SK-MEL-5 (cell line): ENCODE results near the gene SMAP1. TPM values are rescaled to one million over a fixed set of nuclear protein-coding genes. Genes with fewer than 3 reads are reported as not detected.
A peak's percentile ranks its signal among the peaks of the same experiment; 100 is the strongest.

Experiments
- DNase-seq: peaks from one replicate; pipeline ENCODE4 v3.0.0-alpha.2; 2016; ENCODE audit warnings: low read depth, low spot score
- in situ Hi-C: cut with HindIII; loops from 2 replicates; pipeline ENCODE4 v1.10.0; 2016; ENCODE audit warnings: low sequenced_read_pairs, high pct_unique_total_duplicates, low pct_unique_long_range_greater_than_20kb
- total RNA-seq: library from RNA; depleted of rRNA; stranded (reverse); fragments of >200 nt; shearing (Covaris generic); gene quantifications from 2 replicates; pipeline ENCODE4 v1.2.3, GENCODE V29; 2014

The SMAP1 gene
- total RNA-seq, 1 experiment from 2014 or later = 13.9 TPM

- DNase-seq = no peak
- in situ Hi-C loops = no loop called here
Observed at GRCh38 chr6:70849348-70850069, 181.8 kb downstream of the SMAP1 start.

DNA sequence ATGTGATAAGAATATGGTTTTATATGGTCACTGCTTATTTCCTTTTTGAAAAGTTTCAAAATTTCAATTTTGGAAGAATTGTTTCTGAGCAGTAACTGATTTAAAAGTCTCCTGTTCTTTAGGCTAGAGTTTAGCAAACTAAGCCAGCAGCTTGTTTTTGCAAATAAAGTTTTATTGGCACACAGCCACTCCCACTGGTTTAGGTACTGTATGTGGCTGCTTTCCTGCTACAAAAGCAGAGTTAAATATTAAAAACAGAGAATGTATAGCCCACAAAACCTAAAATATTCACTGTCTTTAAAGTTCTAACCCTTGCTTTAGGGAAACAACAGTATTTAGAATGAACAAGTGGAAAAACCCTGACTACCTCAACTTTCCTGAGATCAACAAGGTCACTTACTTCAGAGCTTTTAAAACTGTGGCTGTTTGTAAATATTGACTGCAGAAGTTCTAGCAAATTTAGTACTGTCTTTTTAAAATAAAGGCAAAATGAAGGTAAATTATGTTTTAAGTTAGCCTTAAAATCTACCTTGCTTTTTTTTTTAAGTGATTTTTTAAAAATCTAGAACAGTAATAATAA, 185.1 kb downstream of the SMAP1 start:
- in situ Hi-C loops = no loop called here
- DNase-seq = no peak

DNA sequence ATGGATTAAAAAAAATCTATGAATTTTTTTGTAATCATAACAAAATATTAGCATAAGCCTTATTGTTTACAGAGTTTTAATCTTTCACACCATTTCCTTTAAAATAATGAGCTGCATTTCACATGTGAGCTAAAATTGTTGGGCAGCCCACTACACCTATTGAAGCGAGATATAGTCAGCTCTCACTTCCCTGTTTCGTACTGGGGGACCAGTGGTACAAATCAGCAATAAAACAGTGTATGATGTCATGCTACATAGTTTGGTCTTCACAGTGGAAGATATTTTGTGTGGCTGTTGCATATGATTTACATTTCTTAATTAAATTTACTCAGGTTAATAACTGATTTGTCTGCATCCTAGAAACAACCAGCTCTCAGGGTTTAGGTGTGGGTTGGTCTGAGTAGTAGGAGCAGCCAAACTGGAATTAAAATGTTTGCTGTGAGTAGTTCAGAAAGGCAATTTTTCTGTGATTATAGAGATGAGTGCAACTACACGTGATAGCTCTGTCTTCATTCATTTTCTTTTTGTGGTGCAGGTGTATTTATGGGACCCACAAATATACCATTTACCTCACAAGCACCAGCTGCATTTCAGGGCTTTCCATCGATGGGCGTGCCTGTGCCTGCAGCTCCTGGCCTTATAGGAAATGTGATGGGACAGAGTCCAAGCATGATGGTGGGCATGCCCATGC, 189.8 kb downstream of the SMAP1 start:
- DNase-seq = no peak
- in situ Hi-C loops = no loop called here

GRCh38 chr6:70860045-70860444, 192.4 kb downstream of the SMAP1 start:
- DNase-seq = no peak

DNA sequence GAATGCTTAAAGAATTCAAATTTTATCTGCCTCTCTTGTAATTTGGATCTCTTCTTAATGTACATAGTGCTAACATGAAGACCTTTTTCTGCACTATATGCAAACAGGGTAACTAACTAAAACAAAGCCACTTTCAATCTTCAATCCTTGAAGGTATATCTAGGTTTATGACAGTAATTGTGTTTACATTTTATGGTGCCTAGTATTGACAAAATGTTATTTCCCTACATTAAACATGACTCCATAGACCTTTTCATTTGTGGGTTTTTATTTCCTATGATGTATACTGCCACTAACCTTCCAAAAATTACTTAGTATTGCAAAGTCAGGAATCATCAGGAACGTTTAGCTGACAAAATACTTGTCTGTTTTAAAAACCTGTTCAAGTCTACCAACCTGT, 193.2 kb downstream of the SMAP1 start:
- DNase-seq = no peak
- in situ Hi-C loops = no loop called here

More at GRCh38 chr6:70860045-70860444, 192.4 kb downstream of the SMAP1 start:
- in situ Hi-C loops = no loop called here

DNA sequence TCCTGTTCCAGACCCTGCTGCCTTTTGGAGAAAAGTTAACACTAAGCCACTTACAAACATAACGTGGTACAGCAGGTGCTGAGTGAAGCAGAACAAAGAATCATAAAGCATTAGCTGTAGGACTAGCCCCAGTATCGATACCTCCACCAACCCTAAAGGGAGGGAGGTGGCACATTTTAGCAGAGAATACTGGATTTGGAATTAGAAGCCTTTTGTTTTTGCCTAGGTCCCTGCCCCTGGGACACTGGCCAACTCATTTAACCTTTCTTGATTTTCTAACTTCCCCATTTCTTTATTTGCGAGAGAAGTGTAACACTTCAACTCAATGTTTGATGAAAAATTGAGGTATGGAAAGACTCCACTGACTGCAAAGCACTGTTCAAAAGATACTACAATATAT, 195.7 kb downstream of the SMAP1 start:
- DNase-seq = no peak
- in situ Hi-C loops = no loop called here

DNA sequence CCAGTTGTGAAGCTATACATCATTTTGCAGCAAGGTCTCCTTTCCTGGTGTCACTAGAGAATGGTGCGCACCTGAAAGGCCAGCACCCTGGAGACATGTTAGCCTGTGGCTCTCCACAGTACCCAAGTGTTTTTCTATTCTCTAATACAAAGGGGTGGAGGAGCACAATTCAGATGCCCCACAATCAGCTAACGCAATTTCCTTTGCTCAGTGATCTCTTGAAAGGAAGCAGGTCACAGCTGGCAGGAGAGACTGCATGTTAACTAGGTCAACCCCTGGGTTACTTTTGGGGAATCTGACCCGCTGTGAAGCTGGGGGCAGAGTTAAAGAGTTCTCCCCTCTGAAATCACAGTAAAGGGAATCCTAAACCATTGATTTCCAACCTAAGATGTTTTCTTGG, 196.7 kb downstream of the SMAP1 start:
- no peak for DNase-seq
- in situ Hi-C loops = no loop called here

DNA sequence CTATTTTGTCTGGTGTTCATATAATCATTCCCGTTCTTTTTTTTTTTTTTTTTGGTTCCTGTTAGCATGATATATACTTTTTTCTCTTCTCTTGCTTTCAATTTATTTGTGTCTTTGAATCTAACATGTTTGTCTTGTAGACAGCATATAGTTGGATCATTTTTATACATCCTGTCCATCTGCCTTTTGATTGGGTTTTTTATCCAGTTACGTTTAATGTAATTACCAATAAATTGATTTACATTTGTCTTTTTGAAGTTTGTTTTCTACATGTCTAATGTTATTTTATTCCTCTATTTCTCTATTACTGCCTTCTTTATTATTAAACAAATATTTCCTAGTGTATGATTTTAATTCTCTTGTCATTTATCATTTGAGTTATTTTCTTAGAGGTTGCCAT, 204.8 kb downstream of the SMAP1 start:
- in situ Hi-C loops = no loop called here
- no peak for DNase-seq

DNA sequence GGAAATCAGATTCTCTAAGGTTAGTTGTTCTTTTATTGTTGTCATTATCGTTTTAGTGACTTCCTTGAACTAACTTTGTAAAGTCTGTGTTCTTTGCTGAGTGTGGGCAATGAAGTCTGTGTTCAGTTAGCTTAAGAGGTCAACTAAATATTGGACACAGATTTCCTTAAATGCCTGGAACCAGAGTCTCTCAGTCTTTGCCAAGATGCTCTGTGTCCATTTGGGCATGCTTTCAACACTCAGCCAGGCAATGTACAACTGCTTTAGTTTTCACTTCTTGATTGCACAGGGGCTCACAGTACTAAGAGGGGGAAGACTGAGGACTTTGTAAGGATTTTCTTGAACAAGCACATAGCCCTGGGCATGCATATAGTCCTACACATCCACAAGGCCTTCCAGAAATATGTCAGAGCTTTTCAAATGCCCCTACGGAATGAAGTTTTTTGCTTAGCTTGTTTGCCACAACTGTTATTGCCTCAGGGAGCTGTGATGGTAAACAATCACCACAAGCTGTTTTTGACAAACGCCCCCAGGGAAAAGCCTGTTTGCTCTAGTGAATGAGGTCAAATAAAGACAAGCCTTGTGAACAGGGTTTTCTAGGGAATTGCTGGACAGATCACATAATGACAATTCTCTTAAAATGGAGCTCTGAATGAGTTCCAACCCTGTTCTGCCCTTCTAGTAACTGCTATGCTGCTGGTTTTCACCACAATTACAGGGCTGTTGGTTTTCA, 206.7 kb downstream of the SMAP1 start:
- no peak for DNase-seq
- in situ Hi-C loops = no loop called here

DNA sequence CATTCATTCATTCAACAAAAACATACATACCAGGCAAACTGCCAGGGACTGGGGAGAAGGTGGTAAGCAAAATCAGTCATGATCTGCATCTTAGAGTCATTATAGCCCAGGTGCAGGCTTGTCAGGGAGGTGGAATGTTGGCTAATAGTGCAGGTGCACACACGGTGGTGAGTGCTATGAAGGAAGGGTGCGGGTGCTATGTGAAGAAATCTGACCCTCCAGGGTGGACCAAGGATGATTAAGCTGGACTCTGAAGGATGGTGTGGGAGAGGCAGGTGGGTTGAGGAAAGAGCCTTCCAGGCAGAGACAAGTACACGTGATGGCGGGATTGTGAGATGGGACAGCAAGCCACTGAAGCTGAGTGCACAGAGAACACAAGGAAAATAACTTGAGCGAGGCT, 211.8 kb downstream of the SMAP1 start:
- DNase-seq = no peak
- in situ Hi-C loops = no loop called here

GRCh38 chr6:70884074-70884983, 216.6 kb downstream of the SMAP1 start:
- DNase-seq = peak; percentile 75
- in situ Hi-C loops = no loop called here

GRCh38 chr6:70886071-70886470, 218.4 kb downstream of the SMAP1 start:
- in situ Hi-C loops = no loop called here
- no peak for DNase-seq

DNA sequence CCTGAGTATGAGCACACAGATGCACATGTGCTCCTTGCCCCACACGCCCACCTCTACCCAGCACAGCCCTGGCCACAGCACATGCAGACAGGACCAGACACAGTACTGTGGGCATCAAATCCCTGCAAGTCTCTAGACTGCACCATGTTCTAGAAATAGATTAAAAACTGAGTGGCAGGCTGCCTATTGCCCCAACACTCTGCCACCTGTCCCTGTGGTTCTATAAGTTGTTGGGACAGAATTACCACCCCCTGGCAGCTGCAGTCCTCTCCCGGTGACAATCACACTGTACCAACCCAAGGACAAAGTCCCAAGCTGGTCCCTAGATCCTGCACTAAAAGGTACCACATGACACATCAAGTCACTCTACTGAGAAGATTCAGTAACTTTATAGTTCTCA, 219.0 kb downstream of the SMAP1 start:
- in situ Hi-C loops = no loop called here
- no peak for DNase-seq

GRCh38 chr6:70889270-70889669, 221.6 kb downstream of the SMAP1 start:
- in situ Hi-C loops = no loop called here
- DNase-seq = no peak

DNA sequence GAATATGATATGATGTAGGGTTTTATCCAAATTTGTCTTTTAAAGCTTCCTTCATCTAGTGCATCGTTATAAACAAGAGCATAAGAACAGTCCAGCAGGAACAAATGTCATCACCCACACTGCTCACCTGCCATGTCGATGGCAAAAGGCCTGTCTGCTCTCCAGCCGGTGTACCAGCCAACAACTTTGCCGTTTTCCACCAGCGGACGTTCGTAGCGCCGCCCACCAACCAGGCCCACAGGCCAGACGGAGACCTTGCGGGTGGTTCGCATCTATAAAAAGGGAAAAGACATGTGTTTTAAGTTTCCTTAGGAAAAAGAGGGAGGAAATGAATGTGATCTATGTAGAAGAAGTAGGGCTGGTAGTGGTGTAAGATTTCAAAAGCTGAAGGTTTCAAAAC, 226.3 kb downstream of the SMAP1 start:
- no peak for DNase-seq
- in situ Hi-C loops = no loop called here

- in situ Hi-C loops = no loop called here
- no peak for DNase-seq
Observed at GRCh38 chr6:70900047-70900446, 232.4 kb downstream of the SMAP1 start.

GRCh38 chr6:70901324-70901723, 233.6 kb downstream of the SMAP1 start:
- in situ Hi-C loops = no loop called here
- peak; percentile 39 for DNase-seq
